Activated naive CD4-positive, alpha-beta T cell treated with anti-CD3 and anti-CD28 coated beads, Interleukin-2, amount 50 U/mL, for 24 hours (primary cell): ENCODE results near the gene TFIP11.
A peak's percentile ranks its signal among the peaks of the same experiment; 100 is the strongest.

Experiments
- H3K27ac Mint-ChIP-seq: one replicate; pipeline ENCODE4 v1.8.0; 2021; ENCODE audit warnings: mild to moderate bottlenecking, mixed read lengths
- H3K27me3 Mint-ChIP-seq: one replicate; pipeline ENCODE4 v1.8.0; 2021; ENCODE audit warnings: mixed read lengths
- H3K36me3 Mint-ChIP-seq: one replicate; pipeline ENCODE4 v1.8.0; 2021; ENCODE audit warnings: mixed read lengths
- H3K4me1 Mint-ChIP-seq: one replicate; pipeline ENCODE4 v1.8.0; 2021; ENCODE audit warnings: mixed read lengths
- H3K4me3 Mint-ChIP-seq: one replicate; pipeline ENCODE4 v1.8.0; 2021; ENCODE audit warnings: mild to moderate bottlenecking, mixed read lengths
- H3K9me3 Mint-ChIP-seq: one replicate; pipeline ENCODE4 v1.8.0; 2021; ENCODE audit warnings: mixed read lengths

Gene TFIP11

GRCh38 chr22:26460202-26460601 lies 52.1 kb downstream of the TFIP11 start:
- peaks cover 4% of the 10 kb centered on the region for H3K4me1 Mint-ChIP-seq
- peaks cover 11% of the 10 kb centered on the region for H3K36me3 Mint-ChIP-seq
- H3K27me3 Mint-ChIP-seq: no peaks in the 10 kb centered on the region
- H3K27ac Mint-ChIP-seq: no peak overlapping the region
- H3K9me3 Mint-ChIP-seq: no peaks in the 10 kb centered on the region
- no peak overlapping the region for H3K4me3 Mint-ChIP-seq

GRCh38 chr22:26457661-26458272 lies 54.5 kb downstream of the TFIP11 start:
- Mint-ChIP-seq H3K9me3 (no peaks in the 10 kb centered on the region), H3K27me3 (no peaks in the 10 kb centered on the region), H3K4me3 (no peak overlapping the region), H3K27ac (no peak overlapping the region), H3K36me3 (peaks cover 9% of the 10 kb centered on the region), H3K4me1 (peaks cover 4% of the 10 kb centered on the region)

DNA sequence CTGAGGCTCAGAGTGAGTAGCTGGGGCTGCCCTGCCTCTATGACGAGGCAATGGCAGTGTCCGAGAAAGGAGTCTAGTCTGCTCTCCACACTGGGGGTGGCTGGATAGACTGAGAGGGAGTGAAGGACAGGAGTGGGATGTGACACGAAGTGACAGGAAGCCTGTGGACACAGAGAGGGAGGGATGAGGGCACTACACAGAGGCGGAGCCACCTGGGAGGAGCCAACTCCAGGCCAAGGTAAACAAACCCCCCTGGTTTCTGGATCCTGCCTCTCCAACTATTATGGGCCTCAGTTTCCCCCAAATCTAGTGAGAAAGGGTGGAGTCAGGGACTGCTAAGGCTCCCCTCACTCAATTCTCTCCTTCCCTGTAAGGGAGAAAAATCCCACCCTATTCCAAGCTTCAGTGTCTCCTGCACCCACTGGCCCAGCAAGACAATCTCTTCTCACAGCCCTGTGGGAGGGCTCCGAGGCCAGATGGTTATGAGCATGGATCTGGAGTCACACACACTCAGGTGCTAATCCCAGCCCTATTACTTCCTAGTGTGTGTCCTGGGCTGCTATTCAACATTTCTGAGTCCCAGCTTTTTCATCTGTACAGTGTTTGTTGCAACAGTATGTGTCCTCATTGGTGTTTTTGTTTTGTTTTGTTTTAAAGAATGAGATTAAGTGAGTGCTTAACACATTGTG lies 58.3 kb downstream of the TFIP11 start:
- Mint-ChIP-seq H3K4me1 (no peaks in the 10 kb centered on the region), H3K9me3 (no peaks in the 10 kb centered on the region)

DNA sequence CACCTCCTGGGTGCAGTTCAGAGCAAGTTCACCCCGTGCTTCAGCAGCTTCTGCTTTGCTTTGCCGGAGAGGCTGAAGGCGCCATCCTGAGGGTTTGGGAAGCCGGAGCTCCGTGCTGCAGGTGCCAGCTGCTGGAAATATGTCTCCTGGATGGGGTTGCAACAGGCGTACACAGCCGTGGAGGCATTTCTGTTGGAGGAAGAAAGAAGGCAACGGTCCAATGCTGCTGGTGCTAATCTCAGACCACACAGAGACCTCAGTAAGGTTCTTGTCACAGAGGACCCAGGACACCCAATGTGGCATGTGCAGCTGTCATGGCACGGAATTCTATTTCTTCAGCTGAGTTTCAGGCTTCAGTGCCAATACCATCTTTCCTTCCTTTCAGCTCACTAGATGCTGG lies 59.1 kb downstream of the TFIP11 start:
- H3K27ac Mint-ChIP-seq: no peak overlapping the region
- H3K27me3 Mint-ChIP-seq: no peaks in the 10 kb centered on the region
- H3K9me3 Mint-ChIP-seq: no peaks in the 10 kb centered on the region
- H3K4me1 Mint-ChIP-seq: no peaks in the 10 kb centered on the region
- H3K36me3 Mint-ChIP-seq: peaks cover 9% of the 10 kb centered on the region
- H3K4me3 Mint-ChIP-seq: no peak overlapping the region

More for the DNA sequence above, 58.3 kb downstream of the TFIP11 start:
- Mint-ChIP-seq H3K4me3 (no peak overlapping the region), H3K27me3 (no peaks in the 10 kb centered on the region), H3K27ac (no peak overlapping the region), H3K36me3 (peaks cover 10% of the 10 kb centered on the region)

- H3K9me3 Mint-ChIP-seq: no peaks in the 10 kb centered on the region
- no peak overlapping the region for H3K27ac Mint-ChIP-seq
- no peaks in the 10 kb centered on the region for H3K27me3 Mint-ChIP-seq
Measured at GRCh38 chr22:26452236-26453016, 59.8 kb downstream of the TFIP11 start.

DNA sequence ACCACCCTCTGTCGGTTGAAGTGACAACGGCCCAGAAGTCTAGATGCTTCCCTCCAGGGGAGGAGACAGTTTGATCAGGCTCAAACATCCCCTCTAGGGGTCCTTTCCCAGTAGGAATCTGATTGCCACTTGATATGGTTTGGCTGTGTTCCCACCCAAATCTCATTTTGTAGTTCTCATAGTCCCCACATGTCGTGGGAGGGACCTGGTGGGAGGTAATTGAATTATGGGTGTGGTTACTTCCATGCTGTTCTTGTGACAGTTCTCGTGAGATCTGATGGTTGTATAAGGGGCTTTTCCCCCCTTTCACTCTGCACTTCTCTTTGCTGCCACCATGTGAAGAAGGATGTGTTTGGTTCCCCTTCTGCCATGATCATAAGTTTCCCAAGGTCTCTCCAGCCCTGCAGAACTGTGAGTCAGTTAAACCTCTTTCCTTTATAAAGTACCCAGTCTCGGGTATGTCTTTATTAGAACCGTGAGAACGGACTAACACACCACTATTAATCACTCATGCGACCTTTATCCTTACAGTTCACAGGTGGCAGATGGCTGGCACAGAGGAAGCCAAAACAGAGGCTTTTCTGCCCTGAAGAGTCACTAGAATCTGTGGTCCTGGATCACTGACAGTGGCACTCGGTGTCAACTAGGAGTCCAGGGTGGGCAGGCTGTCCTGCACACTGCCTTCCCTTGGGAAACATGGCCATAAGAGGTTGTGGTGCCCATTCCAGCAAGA lies 61.7 kb downstream of the TFIP11 start:
- H3K4me1 Mint-ChIP-seq: no peaks in the 10 kb centered on the region
- no peak overlapping the region for H3K4me3 Mint-ChIP-seq
- peaks cover 2% of the 10 kb centered on the region for H3K36me3 Mint-ChIP-seq
- no peaks in the 10 kb centered on the region for H3K9me3 Mint-ChIP-seq
- no peak overlapping the region for H3K27ac Mint-ChIP-seq
- no peaks in the 10 kb centered on the region for H3K27me3 Mint-ChIP-seq

More at GRCh38 chr22:26452236-26453016, 59.8 kb downstream of the TFIP11 start:
- Mint-ChIP-seq H3K36me3 (peaks cover 5% of the 10 kb centered on the region), H3K4me3 (no peak overlapping the region), H3K4me1 (no peaks in the 10 kb centered on the region)

- no peaks in the 10 kb centered on the region for H3K4me1 Mint-ChIP-seq
- no peaks in the 10 kb centered on the region for H3K9me3 Mint-ChIP-seq
- peaks cover 4% of the 10 kb centered on the region for H3K36me3 Mint-ChIP-seq
- H3K27me3 Mint-ChIP-seq: no peaks in the 10 kb centered on the region
- no peak overlapping the region for H3K4me3 Mint-ChIP-seq
- no peak overlapping the region for H3K27ac Mint-ChIP-seq
Measured at GRCh38 chr22:26448941-26449340, 63.3 kb downstream of the TFIP11 start.

DNA sequence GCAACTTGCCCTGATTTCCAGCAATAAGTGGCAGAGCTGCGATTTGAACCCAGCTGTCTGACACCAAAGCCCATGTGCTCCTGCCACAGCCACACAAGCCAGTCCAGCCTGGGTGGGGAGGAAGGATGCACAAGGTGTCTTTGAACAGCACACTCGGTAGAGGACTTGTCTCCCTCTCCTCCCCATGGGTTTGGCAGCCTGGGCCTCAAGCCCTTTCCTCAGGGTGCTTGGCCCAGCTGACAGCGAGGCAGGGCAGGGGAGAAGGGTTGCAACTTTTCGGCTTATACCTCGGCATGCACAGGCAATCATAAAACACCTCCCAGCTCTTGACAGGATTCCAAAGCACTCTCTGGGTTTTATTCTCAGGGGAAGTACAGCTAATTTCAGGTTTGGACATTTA lies 63.9 kb downstream of the TFIP11 start:
- no peak overlapping the region for H3K27ac Mint-ChIP-seq
- no peaks in the 10 kb centered on the region for H3K9me3 Mint-ChIP-seq
- H3K4me1 Mint-ChIP-seq: no peaks in the 10 kb centered on the region
- H3K36me3 Mint-ChIP-seq: peaks cover 4% of the 10 kb centered on the region
- no peaks in the 10 kb centered on the region for H3K27me3 Mint-ChIP-seq
- no peak overlapping the region for H3K4me3 Mint-ChIP-seq

DNA sequence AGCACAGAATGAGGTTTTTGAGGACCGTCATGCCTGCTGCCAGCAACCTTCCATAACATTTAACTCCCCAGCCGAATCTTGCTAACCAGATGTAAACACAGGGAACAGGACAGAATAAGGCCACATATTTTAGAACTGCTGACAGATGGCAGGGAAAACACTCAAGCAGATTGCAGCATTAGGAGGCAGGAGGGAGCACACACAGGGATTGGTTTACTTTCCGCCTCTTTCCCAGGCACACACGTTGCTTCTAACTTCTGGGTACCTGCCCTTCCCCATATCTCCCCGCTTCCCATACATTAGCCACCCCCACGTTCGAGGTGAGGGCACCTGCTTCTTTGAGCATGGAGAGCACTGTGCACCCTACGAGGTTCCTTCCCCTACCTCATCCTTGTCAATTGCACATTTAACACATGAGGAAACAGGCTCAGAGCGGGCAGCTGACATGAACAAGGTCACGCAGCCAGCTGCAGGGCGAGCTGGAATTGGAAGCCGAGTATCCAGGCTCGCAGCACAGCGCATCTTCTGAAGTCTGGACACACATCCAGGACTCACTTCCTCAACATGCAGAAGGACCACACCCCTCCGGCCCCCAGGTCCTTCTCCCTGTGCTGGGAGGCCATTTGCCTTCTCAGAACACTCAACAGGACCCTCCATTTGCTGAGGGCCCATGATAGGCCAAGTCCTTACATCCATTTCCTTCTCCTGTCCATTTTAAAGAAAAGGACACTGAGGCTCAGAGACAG lies 64.5 kb downstream of the TFIP11 start:
- no peaks in the 10 kb centered on the region for H3K9me3 Mint-ChIP-seq
- no peaks in the 10 kb centered on the region for H3K27me3 Mint-ChIP-seq
- peaks cover 4% of the 10 kb centered on the region for H3K36me3 Mint-ChIP-seq
- H3K4me3 Mint-ChIP-seq: no peak overlapping the region
- H3K4me1 Mint-ChIP-seq: no peaks in the 10 kb centered on the region
- peak overlapping the region; percentile 32 for H3K27ac Mint-ChIP-seq

- Mint-ChIP-seq H3K36me3 (peaks cover 4% of the 10 kb centered on the region), H3K27ac (peak overlapping the region; percentile 32), H3K9me3 (no peaks in the 10 kb centered on the region), H3K4me3 (no peak overlapping the region), H3K27me3 (no peaks in the 10 kb centered on the region), H3K4me1 (no peaks in the 10 kb centered on the region)
Measured at GRCh38 chr22:26446808-26447515, 65.3 kb downstream of the TFIP11 start.

DNA sequence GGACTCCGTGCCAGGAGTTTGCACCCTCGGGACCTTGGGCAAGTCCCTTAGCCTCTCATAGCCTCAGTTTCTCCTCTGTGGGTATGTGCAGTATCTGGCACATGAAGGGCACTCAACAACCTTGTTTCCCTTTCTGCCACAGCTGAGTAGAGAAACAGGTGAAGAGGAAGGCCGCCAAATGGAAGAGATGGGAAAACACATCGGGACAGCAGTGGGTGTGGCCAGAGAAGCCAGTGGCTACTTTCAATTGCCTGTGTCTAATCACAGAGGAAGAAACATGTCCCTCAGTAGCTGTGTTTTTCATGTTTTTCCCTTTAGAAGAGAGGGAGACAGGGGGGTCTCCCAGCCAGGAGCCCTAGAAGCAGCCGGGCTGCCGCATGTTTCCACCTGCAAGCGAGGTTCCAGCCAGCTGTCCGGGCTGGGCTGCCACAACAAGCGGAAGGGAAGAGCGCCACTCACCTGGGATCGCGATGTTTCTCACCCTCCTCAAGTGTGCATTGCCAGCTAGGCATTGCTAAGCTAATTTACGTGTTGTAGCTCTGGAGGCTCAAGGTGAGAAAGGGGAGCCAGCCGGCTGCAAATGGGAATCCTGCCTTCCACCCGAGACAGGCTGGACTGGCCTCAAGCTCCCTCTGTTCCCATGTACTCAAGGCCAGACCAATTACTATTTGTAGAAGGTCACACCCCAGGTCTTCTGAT lies 66.5 kb downstream of the TFIP11 start:
- Mint-ChIP-seq H3K27me3 (no peaks in the 10 kb centered on the region), H3K4me3 (no peak overlapping the region)

DNA sequence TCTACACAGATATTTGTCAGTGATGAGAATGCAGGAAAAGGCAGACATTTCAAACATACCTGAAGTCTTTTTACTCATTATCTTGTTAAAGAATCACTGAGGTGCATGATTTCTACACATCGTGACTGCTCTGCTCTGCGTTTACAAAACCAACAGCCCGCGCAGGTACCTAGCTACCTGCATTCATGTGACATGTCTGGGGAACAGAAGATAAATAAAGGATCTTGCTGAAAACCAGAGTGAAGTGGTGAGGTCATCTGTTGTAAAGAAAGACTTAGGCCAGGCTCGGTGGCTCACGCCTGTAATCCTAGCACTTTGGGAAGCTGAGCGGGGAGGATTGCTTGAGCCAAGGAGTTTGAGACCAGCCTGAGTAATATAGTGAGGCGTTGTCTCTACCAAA lies 67.5 kb downstream of the TFIP11 start:
- no peaks in the 10 kb centered on the region for H3K4me1 Mint-ChIP-seq
- peaks cover 2% of the 10 kb centered on the region for H3K36me3 Mint-ChIP-seq
- H3K9me3 Mint-ChIP-seq: no peaks in the 10 kb centered on the region
- H3K27me3 Mint-ChIP-seq: no peaks in the 10 kb centered on the region
- H3K27ac Mint-ChIP-seq: peak overlapping the region; percentile 13
- no peak overlapping the region for H3K4me3 Mint-ChIP-seq

More for the DNA sequence above, 66.5 kb downstream of the TFIP11 start:
- Mint-ChIP-seq H3K36me3 (peaks cover 2% of the 10 kb centered on the region), H3K27ac (no peak overlapping the region), H3K4me1 (no peaks in the 10 kb centered on the region), H3K9me3 (no peaks in the 10 kb centered on the region)

DNA sequence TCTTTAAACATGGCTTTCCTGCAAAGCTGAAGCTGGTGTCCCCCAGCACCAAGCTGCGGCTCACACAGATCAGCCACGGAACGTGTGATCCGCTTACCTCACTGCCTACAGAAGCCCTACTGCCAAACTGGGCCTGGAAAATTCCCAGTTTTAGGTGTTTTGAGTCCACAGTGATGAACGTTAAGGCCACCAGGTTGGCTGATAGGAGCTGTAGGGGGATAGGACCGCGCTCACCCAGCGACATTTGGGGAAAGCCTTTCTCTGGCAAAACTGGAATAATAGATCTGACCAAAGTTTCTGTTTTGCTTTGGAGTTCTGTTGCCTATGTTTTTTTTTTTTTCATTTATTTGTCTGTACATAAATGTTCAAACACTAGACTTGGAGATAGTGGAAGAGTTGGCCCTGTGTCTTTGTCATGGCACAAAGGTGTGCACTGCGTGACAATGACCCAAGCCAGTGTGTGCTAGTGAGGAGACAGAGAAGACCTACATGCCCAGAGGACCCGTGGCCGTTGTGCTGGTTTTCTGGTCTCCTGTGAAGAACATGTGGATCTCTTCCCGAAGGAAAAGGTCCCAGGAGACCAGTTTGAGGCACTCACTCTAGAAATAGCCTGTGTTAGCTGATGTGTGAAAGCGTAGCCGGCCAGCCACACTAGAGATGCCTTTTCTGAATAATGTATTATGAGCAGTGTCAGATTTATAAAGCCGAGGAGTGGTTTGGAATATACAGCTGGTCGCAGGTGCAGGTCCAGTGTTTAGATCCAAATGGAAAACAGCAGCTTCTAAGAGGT lies 68.2 kb downstream of the TFIP11 start:
- no peaks in the 10 kb centered on the region for H3K4me1 Mint-ChIP-seq
- H3K4me3 Mint-ChIP-seq: no peak overlapping the region
- H3K27ac Mint-ChIP-seq: no peak overlapping the region
- H3K27me3 Mint-ChIP-seq: no peaks in the 10 kb centered on the region
- no peaks in the 10 kb centered on the region for H3K9me3 Mint-ChIP-seq
- peaks cover 2% of the 10 kb centered on the region for H3K36me3 Mint-ChIP-seq
